HUES64 (cell line): ENCODE measurements around the gene TADA2B. TPM values are rescaled to one million over a fixed set of nuclear protein-coding genes. Genes with fewer than 3 reads are reported as not detected.

ENCODE experiments used
- H3K27ac ChIP-seq: 2 replicates; pipeline ENCODE4 v1.7.0; 2013; ENCODE audit warnings: low read depth, low read length, inconsistent platforms
- H3K27me3 ChIP-seq: 2 replicates; pipeline ENCODE4 v1.6.1; 2013; ENCODE audit warnings: mild to moderate bottlenecking, low read length; ENCODE audit not compliant: insufficient read depth
- H3K36me3 ChIP-seq: 2 replicates; pipeline ENCODE4 v1.6.1; 2013; ENCODE audit warnings: mild to moderate bottlenecking, low read length; ENCODE audit not compliant: insufficient read depth
- H3K4me1 ChIP-seq: 2 replicates; pipeline ENCODE4 v1.6.1; 2013; ENCODE audit warnings: mild to moderate bottlenecking, low read length, moderate library complexity; ENCODE audit not compliant: insufficient read depth
- H3K4me3 ChIP-seq: 2 replicates; pipeline ENCODE4 v1.5.1; 2013; ENCODE audit warnings: mild to moderate bottlenecking, low read length, moderate library complexity
- H3K9ac ChIP-seq: 2 replicates; pipeline ENCODE4 v1.6.1; 2013; ENCODE audit warnings: mild to moderate bottlenecking, low read depth, low read length
- H3K9me3 ChIP-seq: 2 replicates; pipeline ENCODE4 v1.6.1; 2013; ENCODE audit warnings: low read depth, low read length; ENCODE audit not compliant: insufficient read depth
- WGBS: fragments of 150-250, 120-280 bp; methylation state at CpG from one replicate; pipeline ENCODE4 v1.1.7; 2013; ENCODE audit warnings: missing lambda C conversion rate; 5-methylcytosine and 5-hydroxymethylcytosine counted together
- polyA plus RNA-seq, 2 experiments: library from polyadenylated mRNA; stranded (reverse); fragments of 50-300 nt; gene quantifications; one replicate each; pipeline ENCODE4 v1.2.3, GENCODE V29; 2013

Gene TADA2B
- polyA plus RNA-seq (2013, experiment 1 of 2): 7.9 TPM
- 7.0 TPM for polyA plus RNA-seq (2013, experiment 2 of 2)

GRCh38 chr4:7043284-7044136 lies at the start of gene TADA2B:
Gene TADA2B (plus strand): TSS chr4:7043372. CDS start chr4:7043580, 208 bp downstream.
- H3K4me3 ChIP-seq: peak within 1 kb of the TSS; percentile 99
- under 1% methylated on average over 119 of the region's 119 CpGs for WGBS
- H3K9me3 ChIP-seq: no peaks in the 10 kb centered on the region
- peak within 1 kb of the TSS; percentile 88 for H3K9ac ChIP-seq
- H3K36me3 ChIP-seq: no peaks in the 10 kb centered on the region
- peaks cover 32% of the 10 kb centered on the region for H3K27me3 ChIP-seq
- no peaks in the 10 kb centered on the region for H3K4me1 ChIP-seq
- H3K27ac ChIP-seq: 0 out of 2 replicates have a peak within 1 kb of the TSS, but pooled peaks have one; percentile 52

- Histone ChIP-seq H3K9ac (no peak overlapping the region), H3K9me3 (no peaks in the 10 kb centered on the region), H3K4me3 (no peak overlapping the region), H3K4me1 (no peaks in the 10 kb centered on the region), H3K36me3 (peaks cover 73% of the 10 kb centered on the region), H3K27me3 (no peaks in the 10 kb centered on the region), H3K27ac (no peak overlapping the region)
- WGBS: 92% methylated on average over 12 of the region's 12 CpGs
Observed at GRCh38 chr4:6996481-6996880, 46.7 kb upstream of the TADA2B start.

GRCh38 chr4:6999172-7000086 lies 43.7 kb upstream of the TADA2B start:
- H3K27ac ChIP-seq: no peak overlapping the region
- H3K4me1 ChIP-seq: no peaks in the 10 kb centered on the region
- H3K27me3 ChIP-seq: no peaks in the 10 kb centered on the region
- peaks cover 85% of the 10 kb centered on the region for H3K36me3 ChIP-seq
- H3K9me3 ChIP-seq: no peaks in the 10 kb centered on the region
- H3K9ac ChIP-seq: no peak overlapping the region
- H3K4me3 ChIP-seq: no peak overlapping the region
- WGBS: 95% methylated on average over 14 of the region's 14 CpGs

- Histone ChIP-seq H3K27ac (no peak overlapping the region), H3K9me3 (no peaks in the 10 kb centered on the region), H3K27me3 (no peaks in the 10 kb centered on the region), H3K4me1 (no peaks in the 10 kb centered on the region), H3K4me3 (no peak overlapping the region), H3K9ac (no peak overlapping the region), H3K36me3 (peaks cover 84% of the 10 kb centered on the region)
- WGBS: 96% methylated on average over 18 of the region's 18 CpGs
Observed at GRCh38 chr4:7000421-7001176, 42.6 kb upstream of the TADA2B start.

- H3K36me3 ChIP-seq: peaks cover 87% of the 10 kb centered on the region
- H3K27me3 ChIP-seq: no peaks in the 10 kb centered on the region
- 96% methylated on average over 7 of the region's 7 CpGs for WGBS
- H3K9me3 ChIP-seq: no peaks in the 10 kb centered on the region
- H3K4me1 ChIP-seq: no peaks in the 10 kb centered on the region
- no peak overlapping the region for H3K9ac ChIP-seq
- no peak overlapping the region for H3K27ac ChIP-seq
- no peak overlapping the region for H3K4me3 ChIP-seq
Observed at GRCh38 chr4:7001271-7001670, 41.9 kb upstream of the TADA2B start.

GRCh38 chr4:7002336-7002735 lies 40.8 kb upstream of the TADA2B start:
- Histone ChIP-seq H3K9me3 (no peaks in the 10 kb centered on the region), H3K27me3 (no peaks in the 10 kb centered on the region), H3K27ac (no peak overlapping the region), H3K9ac (no peak overlapping the region), H3K36me3 (peaks cover 84% of the 10 kb centered on the region), H3K4me1 (peaks cover 9% of the 10 kb centered on the region), H3K4me3 (no peak overlapping the region)
- WGBS: 92% methylated on average over 7 of the region's 7 CpGs

- Histone ChIP-seq H3K36me3 (peaks cover 78% of the 10 kb centered on the region), H3K4me3 (no peak overlapping the region), H3K9me3 (no peaks in the 10 kb centered on the region), H3K27me3 (no peaks in the 10 kb centered on the region), H3K27ac (no peak overlapping the region), H3K9ac (no peak overlapping the region), H3K4me1 (peaks cover 15% of the 10 kb centered on the region)
- 95% methylated on average over 9 of the region's 11 CpGs for WGBS
Observed at GRCh38 chr4:7003176-7003878, 39.8 kb upstream of the TADA2B start.

GRCh38 chr4:7003879-7004240 lies 39.3 kb upstream of the TADA2B start:
- no peak overlapping the region for H3K9ac ChIP-seq
- H3K27ac ChIP-seq: no peak overlapping the region
- peaks cover 15% of the 10 kb centered on the region for H3K4me1 ChIP-seq
- peaks cover 78% of the 10 kb centered on the region for H3K36me3 ChIP-seq
- WGBS: 90% methylated on average over 8 of the region's 8 CpGs
- no peaks in the 10 kb centered on the region for H3K27me3 ChIP-seq
- no peaks in the 10 kb centered on the region for H3K9me3 ChIP-seq
- no peak overlapping the region for H3K4me3 ChIP-seq

- Histone ChIP-seq H3K9me3 (no peaks in the 10 kb centered on the region), H3K4me3 (no peak overlapping the region), H3K27ac (no peak overlapping the region), H3K9ac (no peak overlapping the region), H3K4me1 (peaks cover 15% of the 10 kb centered on the region), H3K27me3 (no peaks in the 10 kb centered on the region), H3K36me3 (peaks cover 78% of the 10 kb centered on the region)
- 96% methylated on average over 4 of the region's 4 CpGs for WGBS
Observed at GRCh38 chr4:7004331-7004730, 38.8 kb upstream of the TADA2B start.

- Histone ChIP-seq H3K9ac (no peak overlapping the region), H3K27ac (no peak overlapping the region), H3K4me3 (no peak overlapping the region), H3K27me3 (no peaks in the 10 kb centered on the region), H3K9me3 (no peaks in the 10 kb centered on the region), H3K4me1 (peaks cover 15% of the 10 kb centered on the region), H3K36me3 (peaks cover 77% of the 10 kb centered on the region)
- WGBS: 93% methylated on average over 4 of the region's 4 CpGs
Observed at GRCh38 chr4:7005571-7005970, 37.6 kb upstream of the TADA2B start.
